Gastroesophageal sphincter (tissue), 3 donors: ENCODE data around the gene SLC9A2.

Experiments
- EP300 ChIP-seq: sonication (generic); formaldehyde crosslinking; IDR thresholded peaks from one replicate; pipeline ENCODE4 v1.6.1; 2017; ENCODE audit warnings: antibody characterized with exemption, mild to moderate bottlenecking
- POLR2A ChIP-seq, 2 donors: fragments of 450-650 bp; IDR thresholded peaks; one replicate each; pipeline ENCODE4 v1.6.1; 2017; ENCODE audit warnings: antibody characterized with exemption in 2 of 2, mild to moderate bottlenecking in 2 of 2, moderate library complexity in 1 of 2
- TF ChIP-seq, protein P1 (sequence below), 4 experiments: fragments of 200-600 bp in 2 of 4; fragments of 450-650 bp in 2 of 4; sonication (generic) in 1 of 4; IDR thresholded peaks; one replicate each; pipeline ENCODE4 v1.5.1; 2017 to 2019; ENCODE audit warnings: antibody characterized with exemption in 4 of 4, mild to moderate bottlenecking in 2 of 4, moderate library complexity in 2 of 4

DNA sequence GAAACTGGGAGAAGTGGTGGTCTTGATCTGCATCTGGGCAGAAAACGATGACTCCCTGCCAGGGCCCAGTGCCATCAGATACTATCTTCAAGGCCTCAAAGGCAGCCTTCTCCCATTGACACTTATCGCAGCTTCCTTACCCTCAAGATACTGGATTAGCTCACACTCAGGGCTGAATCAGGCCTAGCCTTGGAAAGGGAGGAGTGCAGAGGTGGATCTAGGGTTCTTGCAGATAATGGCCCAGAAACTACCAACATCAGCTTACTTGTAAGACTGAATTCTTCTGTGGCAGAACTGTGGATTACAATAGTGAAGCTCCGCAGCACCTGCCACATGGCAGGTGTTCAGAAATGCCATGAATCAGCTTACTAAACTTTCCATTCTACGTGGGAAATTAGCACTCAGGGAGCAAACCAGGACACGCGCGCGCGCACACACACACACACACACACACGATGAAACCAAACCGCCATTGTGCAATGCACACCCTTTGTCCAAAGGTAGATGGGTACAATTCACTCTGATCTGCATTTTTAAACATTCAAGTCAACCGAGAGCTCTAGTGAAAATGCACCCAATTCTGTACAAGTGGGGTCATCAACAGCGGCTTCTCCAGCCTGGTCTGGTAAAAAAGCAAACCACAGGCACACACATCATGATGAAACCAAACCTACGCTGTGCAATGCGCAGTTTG lies 116.2 kb downstream of the SLC9A2 start:
- TF ChIP-seq POLR2A (IDR thresholded peaks at IDR 0.05) = no peak
- TF ChIP-seq EP300 = no peak
- TF ChIP-seq, protein P1, sequence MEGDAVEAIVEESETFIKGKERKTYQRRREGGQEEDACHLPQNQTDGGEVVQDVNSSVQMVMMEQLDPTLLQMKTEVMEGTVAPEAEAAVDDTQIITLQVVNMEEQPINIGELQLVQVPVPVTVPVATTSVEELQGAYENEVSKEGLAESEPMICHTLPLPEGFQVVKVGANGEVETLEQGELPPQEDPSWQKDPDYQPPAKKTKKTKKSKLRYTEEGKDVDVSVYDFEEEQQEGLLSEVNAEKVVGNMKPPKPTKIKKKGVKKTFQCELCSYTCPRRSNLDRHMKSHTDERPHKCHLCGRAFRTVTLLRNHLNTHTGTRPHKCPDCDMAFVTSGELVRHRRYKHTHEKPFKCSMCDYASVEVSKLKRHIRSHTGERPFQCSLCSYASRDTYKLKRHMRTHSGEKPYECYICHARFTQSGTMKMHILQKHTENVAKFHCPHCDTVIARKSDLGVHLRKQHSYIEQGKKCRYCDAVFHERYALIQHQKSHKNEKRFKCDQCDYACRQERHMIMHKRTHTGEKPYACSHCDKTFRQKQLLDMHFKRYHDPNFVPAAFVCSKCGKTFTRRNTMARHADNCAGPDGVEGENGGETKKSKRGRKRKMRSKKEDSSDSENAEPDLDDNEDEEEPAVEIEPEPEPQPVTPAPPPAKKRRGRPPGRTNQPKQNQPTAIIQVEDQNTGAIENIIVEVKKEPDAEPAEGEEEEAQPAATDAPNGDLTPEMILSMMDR (IDR thresholded peaks at IDR 0.05) = no peak
